ENCODE data around the gene CCAR1. TPM values are rescaled to one million over a fixed set of nuclear protein-coding genes. Genes with fewer than 3 reads are reported as not detected.
"Not testable (repeated sequence)": the region's sequence is repeated elsewhere in the genome, so short reads cannot be mapped to it uniquely, and the experiment has no call there.

CCAR1 gene
- total RNA-seq, 1 donor from 2014 or later, result 124 TPM

DNA sequence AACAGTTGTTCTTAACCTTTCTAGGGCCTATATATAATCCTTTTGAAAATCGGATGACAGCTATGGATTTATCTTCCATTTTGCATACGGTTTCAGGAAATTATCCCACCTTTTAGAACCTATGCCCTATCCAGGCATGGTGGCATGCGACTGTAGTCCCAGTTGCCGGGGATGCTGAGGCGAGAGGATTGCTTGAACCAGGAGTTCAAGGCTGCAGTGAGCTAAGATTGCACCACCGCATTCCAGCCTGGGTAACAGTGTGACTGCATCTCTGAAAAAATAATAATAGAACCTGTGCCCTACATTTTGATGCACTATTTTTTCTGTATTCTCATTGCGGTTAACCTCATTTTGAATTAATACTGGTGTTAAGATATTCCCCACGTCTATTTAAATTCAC lies 11.6 kb downstream of the CCAR1 start:
- Mint-ChIP-seq H3K9me3 (no peaks in the 10 kb centered on the region), H3K36me3 (peaks cover 46% of the 10 kb centered on the region), H3K4me3 (no peak overlapping the region), H3K27ac (no peak overlapping the region), H3K4me1 (no peaks in the 10 kb centered on the region), H3K27me3 (ENCODE audit: low read depth) (no peaks in the 10 kb centered on the region)
- no peak for DNase-seq (ENCODE audit: low spot score in 2 of 2, unreplicated experiment in 2 of 2)
- TF ChIP-seq, protein P1, sequence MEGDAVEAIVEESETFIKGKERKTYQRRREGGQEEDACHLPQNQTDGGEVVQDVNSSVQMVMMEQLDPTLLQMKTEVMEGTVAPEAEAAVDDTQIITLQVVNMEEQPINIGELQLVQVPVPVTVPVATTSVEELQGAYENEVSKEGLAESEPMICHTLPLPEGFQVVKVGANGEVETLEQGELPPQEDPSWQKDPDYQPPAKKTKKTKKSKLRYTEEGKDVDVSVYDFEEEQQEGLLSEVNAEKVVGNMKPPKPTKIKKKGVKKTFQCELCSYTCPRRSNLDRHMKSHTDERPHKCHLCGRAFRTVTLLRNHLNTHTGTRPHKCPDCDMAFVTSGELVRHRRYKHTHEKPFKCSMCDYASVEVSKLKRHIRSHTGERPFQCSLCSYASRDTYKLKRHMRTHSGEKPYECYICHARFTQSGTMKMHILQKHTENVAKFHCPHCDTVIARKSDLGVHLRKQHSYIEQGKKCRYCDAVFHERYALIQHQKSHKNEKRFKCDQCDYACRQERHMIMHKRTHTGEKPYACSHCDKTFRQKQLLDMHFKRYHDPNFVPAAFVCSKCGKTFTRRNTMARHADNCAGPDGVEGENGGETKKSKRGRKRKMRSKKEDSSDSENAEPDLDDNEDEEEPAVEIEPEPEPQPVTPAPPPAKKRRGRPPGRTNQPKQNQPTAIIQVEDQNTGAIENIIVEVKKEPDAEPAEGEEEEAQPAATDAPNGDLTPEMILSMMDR (IDR thresholded peaks at IDR 0.05; ENCODE audit: unreplicated experiment), result no peak

DNA sequence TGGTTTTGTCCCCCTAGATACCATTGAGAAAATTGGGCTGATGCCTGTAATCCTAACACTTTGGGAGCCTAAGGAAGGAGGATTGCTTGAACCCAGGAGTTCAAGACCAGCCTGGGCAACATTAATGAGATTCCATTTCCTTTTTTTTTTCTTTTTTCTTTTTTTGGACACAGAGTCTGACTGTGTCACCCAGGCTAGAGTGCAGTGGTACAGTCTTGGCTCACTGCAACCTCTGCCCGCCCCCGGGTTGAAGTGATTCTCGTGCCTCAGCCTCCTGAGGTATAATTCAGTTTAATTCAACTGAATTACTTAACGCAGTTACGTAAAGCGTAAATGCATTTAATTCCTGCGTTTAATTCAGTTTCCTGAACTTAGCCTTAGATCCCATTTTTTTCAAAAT lies 13.3 kb downstream of the CCAR1 start:
- Mint-ChIP-seq H3K4me1 (no peaks in the 10 kb centered on the region), H3K9me3 (no peaks in the 10 kb centered on the region), H3K27ac (no peak overlapping the region), H3K36me3 (peaks cover 46% of the 10 kb centered on the region), H3K27me3 (ENCODE audit: low read depth) (no peaks in the 10 kb centered on the region), H3K4me3 (no peak overlapping the region)
- TF ChIP-seq, protein P1 (IDR thresholded peaks at IDR 0.05; ENCODE audit: unreplicated experiment), result no peak
- no peak for DNase-seq (ENCODE audit: low spot score in 2 of 2, unreplicated experiment in 2 of 2)

DNA sequence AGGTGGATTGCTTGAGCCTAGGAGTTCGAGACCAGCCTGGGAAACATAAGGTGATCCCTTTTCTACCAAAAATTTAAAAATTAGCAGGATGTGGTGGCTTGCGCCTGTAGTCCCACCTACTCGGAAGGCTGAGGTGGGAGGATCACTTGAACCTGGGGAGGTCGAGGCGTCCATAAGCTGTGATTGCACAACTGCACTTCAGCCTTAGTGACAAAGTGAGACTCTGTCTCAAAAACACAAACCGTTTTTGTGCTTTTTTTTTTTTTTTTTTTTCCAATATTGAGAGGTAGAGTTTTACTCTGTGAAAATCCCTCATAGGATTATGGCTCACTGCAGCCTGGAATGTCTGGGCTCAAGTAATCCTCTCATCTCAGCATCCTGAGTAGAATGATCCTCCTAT lies 14.1 kb downstream of the CCAR1 start:
- TF ChIP-seq, protein P1 (IDR thresholded peaks at IDR 0.05; ENCODE audit: unreplicated experiment), result no peak
- no peak overlapping the region for H3K4me3 Mint-ChIP-seq
- H3K27ac Mint-ChIP-seq, result no peak overlapping the region
- no peak for DNase-seq (ENCODE audit: low spot score in 2 of 2, unreplicated experiment in 2 of 2)
- no peaks in the 10 kb centered on the region for H3K9me3 Mint-ChIP-seq
- no peaks in the 10 kb centered on the region for H3K4me1 Mint-ChIP-seq
- H3K27me3 Mint-ChIP-seq (ENCODE audit: low read depth), result no peaks in the 10 kb centered on the region
- peaks cover 46% of the 10 kb centered on the region for H3K36me3 Mint-ChIP-seq

DNA sequence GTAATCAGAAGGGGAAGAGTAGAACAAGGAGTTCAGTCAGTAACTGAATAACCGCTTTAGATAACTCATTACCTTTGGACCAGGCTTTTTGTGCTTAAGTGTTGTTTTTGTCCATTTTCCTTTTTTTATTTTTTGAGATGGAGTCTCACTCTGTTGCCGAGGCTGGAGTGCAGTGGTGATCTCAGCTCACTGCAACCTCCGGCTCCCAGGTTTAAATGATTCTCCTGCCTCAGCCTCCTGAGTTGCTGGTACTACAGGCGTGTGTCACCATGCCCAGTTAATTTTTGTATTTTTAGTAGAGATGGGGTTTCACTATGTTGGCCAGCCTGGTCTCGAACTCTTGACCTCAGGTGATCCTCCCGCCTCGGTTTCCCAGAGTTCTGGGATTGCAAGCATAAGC lies 14.7 kb downstream of the CCAR1 start:
- not testable (repeated sequence) for H3K27ac Mint-ChIP-seq; H3K27me3 Mint-ChIP-seq (ENCODE audit: low read depth); H3K9me3 Mint-ChIP-seq; H3K4me3 Mint-ChIP-seq; DNase-seq (ENCODE audit: low spot score in 2 of 2, unreplicated experiment in 2 of 2); H3K4me1 Mint-ChIP-seq
- peaks cover 47% of the 10 kb centered on the region for H3K36me3 Mint-ChIP-seq

DNA sequence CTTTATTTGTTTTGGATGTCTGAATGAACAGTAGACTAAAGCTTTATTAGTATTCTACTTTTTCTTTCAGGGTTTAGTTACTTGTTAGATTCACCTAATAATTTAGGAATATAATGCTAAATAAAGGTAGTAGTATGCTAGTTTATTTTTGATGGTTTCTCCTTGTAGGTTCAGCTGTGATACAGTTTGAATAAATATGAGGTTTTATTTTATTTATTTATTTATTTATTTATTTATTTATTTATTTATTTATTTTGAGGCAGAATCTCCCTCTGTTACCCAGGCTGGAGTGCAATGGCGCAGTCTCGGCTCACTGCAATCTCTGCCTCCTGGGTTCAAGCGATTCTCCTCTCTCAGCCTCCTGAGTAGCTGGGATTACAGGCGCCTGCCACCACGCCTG lies 19.6 kb downstream of the CCAR1 start:
- H3K36me3 Mint-ChIP-seq, result peaks cover 32% of the 10 kb centered on the region
- H3K4me1 Mint-ChIP-seq; H3K27me3 Mint-ChIP-seq (ENCODE audit: low read depth); H3K9me3 Mint-ChIP-seq; H3K27ac Mint-ChIP-seq; DNase-seq (ENCODE audit: low spot score in 2 of 2, unreplicated experiment in 2 of 2); H3K4me3 Mint-ChIP-seq: not testable (repeated sequence)

DNA sequence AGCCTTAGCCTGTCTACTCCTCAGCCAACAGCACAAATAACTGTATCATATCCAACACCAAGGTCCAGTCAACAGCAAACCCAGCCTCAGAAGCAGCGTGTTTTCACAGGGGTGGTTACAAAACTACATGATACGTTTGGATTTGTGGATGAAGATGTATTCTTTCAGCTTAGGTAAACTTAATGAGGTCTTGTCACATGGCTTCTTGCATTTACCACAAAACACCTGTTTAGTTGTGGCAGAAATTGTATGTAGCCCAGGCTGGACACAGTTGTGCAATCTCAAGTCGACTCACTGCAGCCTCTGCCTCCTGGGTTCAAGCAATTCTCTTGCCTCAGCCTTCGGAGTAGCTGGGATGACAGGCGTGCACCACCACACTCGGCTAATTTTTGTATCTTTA lies 21.4 kb downstream of the CCAR1 start:
- H3K4me3 Mint-ChIP-seq, result no peak overlapping the region
- no peaks in the 10 kb centered on the region for H3K27me3 Mint-ChIP-seq (ENCODE audit: low read depth)
- H3K36me3 Mint-ChIP-seq, result peaks cover 26% of the 10 kb centered on the region
- no peaks in the 10 kb centered on the region for H3K9me3 Mint-ChIP-seq
- TF ChIP-seq, protein P1 (IDR thresholded peaks at IDR 0.05; ENCODE audit: unreplicated experiment), result no peak
- no peaks in the 10 kb centered on the region for H3K4me1 Mint-ChIP-seq
- DNase-seq (ENCODE audit: low spot score in 2 of 2, unreplicated experiment in 2 of 2), result no peak
- H3K27ac Mint-ChIP-seq, result no peak overlapping the region

DNA sequence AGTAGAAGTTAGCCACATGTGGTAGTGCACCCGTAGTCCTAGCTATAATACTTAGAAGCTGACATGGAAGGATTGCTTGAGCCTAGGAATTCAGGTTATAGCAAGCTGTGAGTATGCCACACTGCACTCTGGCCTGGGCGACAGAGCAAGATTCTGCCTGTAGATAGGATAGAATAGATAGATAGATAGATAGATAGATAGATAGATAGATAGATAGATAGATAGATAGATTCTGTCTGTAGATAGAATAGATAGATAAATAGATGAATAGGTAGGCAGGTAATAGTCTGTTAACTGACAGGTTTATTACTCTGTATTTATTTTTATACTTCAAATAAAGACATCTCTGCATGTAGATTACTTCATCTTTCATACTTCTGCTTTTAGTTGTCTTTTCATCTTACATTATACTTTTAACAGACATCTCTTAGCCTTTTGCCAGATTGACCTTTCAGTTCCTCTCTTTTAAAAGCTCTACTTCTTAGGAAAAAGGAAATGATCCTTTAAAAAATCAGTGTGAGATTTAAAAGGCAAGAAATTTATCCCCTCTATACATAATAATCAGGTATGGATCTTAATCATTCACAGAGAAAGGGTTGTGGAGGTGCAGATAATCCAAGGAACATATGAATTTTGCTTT lies 31.8 kb downstream of the CCAR1 start:
- Mint-ChIP-seq H3K27me3 (ENCODE audit: low read depth) (no peaks in the 10 kb centered on the region), H3K9me3 (no peaks in the 10 kb centered on the region), H3K4me1 (no peaks in the 10 kb centered on the region), H3K4me3 (no peak overlapping the region), H3K27ac (no peak overlapping the region), H3K36me3 (peaks cover 54% of the 10 kb centered on the region)
- DNase-seq (ENCODE audit: low spot score in 2 of 2, unreplicated experiment in 2 of 2), result no peak
- TF ChIP-seq, protein P1 (IDR thresholded peaks at IDR 0.05; ENCODE audit: unreplicated experiment), result no peak

All from mesothelial cell of epicardium (in vitro differentiated cells).